Vagina (tissue), 2 donors: ENCODE results near the gene USP40. TPM values are rescaled to one million over a fixed set of nuclear protein-coding genes. Genes with fewer than 3 reads are reported as not detected.

Experiments used
- DNase-seq, 2 donors: peaks; one replicate each; pipeline ENCODE4 v3.0.0-alpha.2; 2017; ENCODE audit errors: extremely low spot score in 2 of 2
- H3K27ac ChIP-seq: fragments of 200-600 bp; sonication (generic); one replicate; pipeline ENCODE4 v1.5.1; 2019
- H3K27me3 ChIP-seq: fragments of 200-600 bp; sonication (generic); one replicate; pipeline ENCODE4 v1.5.1; 2019
- H3K36me3 ChIP-seq, 2 donors: fragments of 200-600 bp; sonication (generic); one replicate each; pipeline ENCODE4 v1.5.1; 2017 to 2019
- H3K4me1 ChIP-seq: fragments of 200-600 bp; sonication (generic); one replicate; pipeline ENCODE4 v1.5.1; 2019
- H3K4me3 ChIP-seq, 2 donors: fragments of 200-600 bp; sonication (generic); 1 replicate in 1 of 2; 2 replicates in 1 of 2; pipeline ENCODE4 v1.5.1; 2016 to 2019
- H3K9me3 ChIP-seq: fragments of 200-600 bp; sonication (generic); one replicate; pipeline ENCODE4 v1.5.1; 2019
- POLR2A ChIP-seq, 2 donors: fragments of 450-650 bp; IDR thresholded peaks; one replicate each; pipeline ENCODE4 v1.6.1; 2017; ENCODE audit warnings: antibody characterized with exemption in 2 of 2, mild to moderate bottlenecking in 2 of 2, moderate library complexity in 2 of 2
- POLR2AphosphoS5 ChIP-seq, 2 donors: sonication (generic); formaldehyde crosslinking; IDR thresholded peaks; one replicate each; pipeline ENCODE4 v1.9.0; 2017; ENCODE audit warnings: antibody characterized with exemption in 2 of 2, mild to moderate bottlenecking in 2 of 2, low read depth in 1 of 2; ENCODE audit not compliant: insufficient read depth in 1 of 2
- intact Hi-C: fragments of 100-400 bp; cut with DNase I; formaldehyde crosslinking; loops from one replicate; pipeline ENCODE4 v1.15.1; 2023
- total RNA-seq: library from RNA; depleted of rRNA; stranded (reverse); fragments of >200 nt; gene quantifications from one replicate; pipeline ENCODE4 v1.2.3, GENCODE V29; 2016
- TF ChIP-seq, protein P1 (sequence below), 3 experiments: fragments of 450-650 bp in 2 of 3; fragments of 200-600 bp in 1 of 3; sonication (generic) in 1 of 3; IDR thresholded peaks; one replicate each; pipeline ENCODE4 v1.5.1; 2017 to 2019; ENCODE audit warnings: antibody characterized with exemption in 3 of 3, mild to moderate bottlenecking in 2 of 3, moderate library complexity in 2 of 3

Gene USP40
- total RNA-seq, 1 donor from 2014 or later = 50.1 TPM

- no peak overlapping the region for H3K27ac ChIP-seq
- H3K4me3 ChIP-seq = no peak overlapping the region
- no peaks in the 10 kb centered on the region for H3K27me3 ChIP-seq
- no peaks in the 10 kb centered on the region for H3K4me1 ChIP-seq
- no peak for DNase-seq
- intact Hi-C loops = no loop called here
- peaks cover 0 to 14% of the 10 kb centered on the region in 2 donors for H3K36me3 ChIP-seq
- H3K9me3 ChIP-seq = no peaks in the 10 kb centered on the region
- TF ChIP-seq POLR2A (IDR thresholded peaks at IDR 0.05) (no peak), POLR2AphosphoS5 (IDR thresholded peaks at IDR 0.05; ENCODE audit: insufficient read depth in 1 of 2, low read depth in 1 of 2) (no peak)
- TF ChIP-seq, protein P1, sequence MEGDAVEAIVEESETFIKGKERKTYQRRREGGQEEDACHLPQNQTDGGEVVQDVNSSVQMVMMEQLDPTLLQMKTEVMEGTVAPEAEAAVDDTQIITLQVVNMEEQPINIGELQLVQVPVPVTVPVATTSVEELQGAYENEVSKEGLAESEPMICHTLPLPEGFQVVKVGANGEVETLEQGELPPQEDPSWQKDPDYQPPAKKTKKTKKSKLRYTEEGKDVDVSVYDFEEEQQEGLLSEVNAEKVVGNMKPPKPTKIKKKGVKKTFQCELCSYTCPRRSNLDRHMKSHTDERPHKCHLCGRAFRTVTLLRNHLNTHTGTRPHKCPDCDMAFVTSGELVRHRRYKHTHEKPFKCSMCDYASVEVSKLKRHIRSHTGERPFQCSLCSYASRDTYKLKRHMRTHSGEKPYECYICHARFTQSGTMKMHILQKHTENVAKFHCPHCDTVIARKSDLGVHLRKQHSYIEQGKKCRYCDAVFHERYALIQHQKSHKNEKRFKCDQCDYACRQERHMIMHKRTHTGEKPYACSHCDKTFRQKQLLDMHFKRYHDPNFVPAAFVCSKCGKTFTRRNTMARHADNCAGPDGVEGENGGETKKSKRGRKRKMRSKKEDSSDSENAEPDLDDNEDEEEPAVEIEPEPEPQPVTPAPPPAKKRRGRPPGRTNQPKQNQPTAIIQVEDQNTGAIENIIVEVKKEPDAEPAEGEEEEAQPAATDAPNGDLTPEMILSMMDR (IDR thresholded peaks at IDR 0.05) = no peak
These were observed 68.5 kb downstream of the USP40 start for GRCh38 chr2:233498126-233498525.

GRCh38 chr2:233497692-233498091, 68.9 kb downstream of the USP40 start:
- intact Hi-C loops = no loop called here
- no peaks in the 10 kb centered on the region for H3K27me3 ChIP-seq
- no peaks in the 10 kb centered on the region for H3K4me1 ChIP-seq
- H3K4me3 ChIP-seq = no peak overlapping the region
- no peak overlapping the region for H3K27ac ChIP-seq
- no peak for DNase-seq
- H3K9me3 ChIP-seq = no peaks in the 10 kb centered on the region
- H3K36me3 ChIP-seq = peaks cover 0 to 17% of the 10 kb centered on the region in 2 donors
- TF ChIP-seq, protein P1 (IDR thresholded peaks at IDR 0.05) = no peak
- no peak for TF ChIP-seq POLR2AphosphoS5 (IDR thresholded peaks at IDR 0.05; ENCODE audit: insufficient read depth in 1 of 2, low read depth in 1 of 2)
- TF ChIP-seq POLR2A (IDR thresholded peaks at IDR 0.05) = no peak

DNA sequence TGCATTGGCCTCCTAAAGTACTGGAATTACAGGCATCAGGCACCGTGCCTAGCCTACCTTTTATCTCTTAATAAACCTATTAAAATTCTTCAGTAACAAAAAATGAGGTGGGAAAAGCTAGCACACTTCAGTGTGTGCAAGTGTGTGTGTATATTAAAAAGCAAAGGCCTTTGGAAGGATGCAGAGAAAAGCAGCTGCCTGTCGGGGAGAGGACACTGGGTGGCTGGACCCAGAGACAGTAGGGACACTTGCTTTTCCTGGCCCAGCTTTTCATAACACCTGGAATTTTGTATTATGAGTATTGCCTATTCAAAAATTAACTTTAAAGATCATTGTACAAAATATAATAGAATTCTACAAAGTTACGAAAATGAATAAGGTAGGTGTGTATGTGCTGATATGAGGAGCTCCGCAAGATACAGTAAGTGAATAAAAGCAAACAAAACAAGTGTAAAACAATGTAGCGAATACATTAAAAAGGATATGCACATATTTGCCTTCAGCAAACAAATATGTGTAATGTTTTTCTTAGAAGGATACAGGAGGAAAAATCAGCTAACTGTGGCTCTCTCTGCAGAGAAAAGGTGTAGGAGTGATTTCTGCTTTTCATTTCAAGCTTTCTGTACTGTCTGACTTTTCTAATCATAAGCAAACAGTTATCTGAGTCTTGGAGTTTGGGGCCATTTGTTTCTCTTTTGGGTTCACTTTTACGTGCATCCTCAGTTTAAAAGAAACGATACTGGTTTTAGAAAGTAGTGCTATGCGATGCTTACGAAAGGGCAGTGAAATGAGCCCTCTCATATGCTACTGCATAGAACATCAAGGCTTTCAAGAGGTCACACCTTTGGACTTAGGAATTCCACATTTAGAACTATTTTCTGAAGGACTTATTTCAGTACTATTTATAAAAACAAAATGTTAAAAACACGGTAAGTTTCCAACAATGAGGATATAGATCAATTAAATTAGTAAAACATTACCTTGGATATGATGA, 70.8 kb downstream of the USP40 start:
- no peak overlapping the region for H3K4me3 ChIP-seq
- no peaks in the 10 kb centered on the region for H3K4me1 ChIP-seq
- DNase-seq = no peak
- H3K27ac ChIP-seq = no peak overlapping the region
- no peaks in the 10 kb centered on the region for H3K9me3 ChIP-seq
- peaks cover 0 to 22% of the 10 kb centered on the region in 2 donors for H3K36me3 ChIP-seq
- no peak for TF ChIP-seq POLR2AphosphoS5 (IDR thresholded peaks at IDR 0.05; ENCODE audit: insufficient read depth in 1 of 2, low read depth in 1 of 2)
- TF ChIP-seq POLR2A (IDR thresholded peaks at IDR 0.05) = no peak
- TF ChIP-seq, protein P1 (IDR thresholded peaks at IDR 0.05) = no peak
- no peaks in the 10 kb centered on the region for H3K27me3 ChIP-seq
- intact Hi-C loops = no loop called here

GRCh38 chr2:233492751-233493150, 73.8 kb downstream of the USP40 start:
- Histone ChIP-seq H3K27ac (no peak overlapping the region), H3K36me3 (peaks cover 0 to 25% of the 10 kb centered on the region in 2 donors), H3K27me3 (no peaks in the 10 kb centered on the region), H3K9me3 (no peaks in the 10 kb centered on the region), H3K4me3 (no peak overlapping the region), H3K4me1 (no peaks in the 10 kb centered on the region)
- no peak for TF ChIP-seq POLR2A (IDR thresholded peaks at IDR 0.05)
- TF ChIP-seq, protein P1 (IDR thresholded peaks at IDR 0.05) = no peak
- no peak for DNase-seq
- intact Hi-C loops = no loop called here

DNA sequence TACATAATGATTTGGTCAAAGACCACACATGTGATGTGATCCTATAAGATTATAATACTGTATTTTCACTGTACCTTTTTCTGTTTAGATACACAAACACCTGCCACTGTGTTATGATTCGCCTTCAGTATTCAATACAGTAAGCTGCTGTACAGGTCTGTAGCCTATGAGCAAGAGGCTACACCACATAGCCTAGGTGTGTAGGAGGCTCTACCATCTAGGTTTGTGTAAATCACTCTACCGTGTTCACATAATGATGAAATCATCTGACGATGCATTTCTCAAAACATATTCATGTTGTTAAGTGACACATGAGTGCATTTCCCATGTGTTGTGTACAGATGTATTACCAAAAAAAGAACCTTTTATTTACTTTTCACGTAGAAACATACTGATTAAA, 74.5 kb downstream of the USP40 start:
- Histone ChIP-seq H3K27ac (no peak overlapping the region), H3K4me1 (no peaks in the 10 kb centered on the region), H3K9me3 (no peaks in the 10 kb centered on the region), H3K36me3 (peaks cover 0 to 25% of the 10 kb centered on the region in 2 donors), H3K4me3 (no peak overlapping the region), H3K27me3 (no peaks in the 10 kb centered on the region)
- intact Hi-C loops = no loop called here
- DNase-seq = no peak
- TF ChIP-seq POLR2A (IDR thresholded peaks at IDR 0.05) = no peak
- TF ChIP-seq, protein P1 (IDR thresholded peaks at IDR 0.05) = no peak
- no peak for TF ChIP-seq POLR2AphosphoS5 (IDR thresholded peaks at IDR 0.05; ENCODE audit: insufficient read depth in 1 of 2, low read depth in 1 of 2)
